HEK293 (cell line): ENCODE results near the gene GALK1.

Experiments
- ZBTB21 ChIP-seq: fragments of 450-650 bp; formaldehyde crosslinking; IDR thresholded peaks from 2 replicates; pipeline ENCODE4 v1.5.1; 2017; ENCODE audit warnings: missing biosample characterization, missing genetic modification characterization
- ZNF747 ChIP-seq: fragments of 450-650 bp; formaldehyde crosslinking; IDR thresholded peaks from 2 replicates; pipeline ENCODE4 v1.5.1; 2016; ENCODE audit warnings: missing biosample characterization, missing genetic modification characterization

DNA sequence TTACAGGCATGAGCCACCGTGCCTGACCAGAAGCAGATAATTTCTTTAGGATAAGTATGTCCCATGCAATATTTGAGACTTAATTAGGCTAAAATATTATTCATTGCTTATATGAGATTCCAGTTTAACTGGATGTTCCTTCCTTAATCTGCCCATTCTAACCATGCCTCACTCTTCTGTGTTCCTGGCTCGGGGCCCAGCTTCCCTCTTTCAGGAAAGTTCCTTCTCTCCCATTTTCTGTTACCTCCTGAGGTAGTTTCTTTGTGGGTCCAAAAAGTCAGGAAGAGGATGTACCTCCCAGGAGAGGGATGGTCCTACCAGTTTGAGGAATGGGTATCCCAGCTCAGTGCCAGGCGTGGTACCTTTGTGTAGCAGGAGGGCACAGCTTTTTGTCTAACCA is 42.9 kb upstream of the GALK1 start:
- no peak for TF ChIP-seq ZBTB21
- no peak for TF ChIP-seq ZNF747 (tag by site-specific recombination)
